NCI-H774 (cell line): ENCODE data around the gene COX6A2.
"Not testable (repeated sequence)": the region's sequence is repeated elsewhere in the genome, so short reads cannot be mapped to it uniquely, and the experiment has no call there.

ENCODE experiments used
- DNase-seq: peaks from one replicate; lab custom pipeline; 2025; lab: John Stamatoyannopoulos, UW

Gene COX6A2

GRCh38 chr16:31438414-31438813 is 10.3 kb upstream of the COX6A2 start:
- DNase-seq, result no peak

GRCh38 chr16:31436221-31437045 is 8.3 kb upstream of the COX6A2 start:
- no peak for DNase-seq

- DNase-seq, result no peak
These were observed 7.4 kb upstream of the COX6A2 start for GRCh38 chr16:31435341-31436220.

- no peak for DNase-seq
These were observed 2.4 kb upstream of the COX6A2 start for GRCh38 chr16:31430380-31431052.

GRCh38 chr16:31429796-31430195 is 1.6 kb upstream of the COX6A2 start:
- no peak for DNase-seq

- DNase-seq, result no peak
These were observed 1.2 kb upstream of the COX6A2 start for GRCh38 chr16:31429314-31429713.

- DNase-seq, result no peak
These were observed 583 bp upstream of the COX6A2 start for GRCh38 chr16:31428638-31429247.

- no peak for DNase-seq
These were observed 500 bp downstream of the COX6A2 start for GRCh38 chr16:31427441-31428278.

- no peak for DNase-seq
These were observed 4.4 kb downstream of the COX6A2 start for GRCh38 chr16:31423801-31424200.

- DNase-seq, result no peak
These were observed 4.9 kb downstream of the COX6A2 start for GRCh38 chr16:31423241-31423640.

- no peak for DNase-seq
These were observed 6.6 kb downstream of the COX6A2 start for GRCh38 chr16:31421587-31421986.

- no peak for DNase-seq
These were observed 8.1 kb downstream of the COX6A2 start for GRCh38 chr16:31420037-31420436.

GRCh38 chr16:31417916-31418315 is 10.2 kb downstream of the COX6A2 start:
- no peak for DNase-seq

- DNase-seq, result not testable (repeated sequence)
These were observed 11.1 kb downstream of the COX6A2 start for GRCh38 chr16:31417036-31417435.

- no peak for DNase-seq
These were observed 11.8 kb downstream of the COX6A2 start for GRCh38 chr16:31416371-31416770.

- DNase-seq, result no peak
These were observed 13.5 kb downstream of the COX6A2 start for GRCh38 chr16:31414706-31415105.

GRCh38 chr16:31413943-31414342 is 14.2 kb downstream of the COX6A2 start:
- DNase-seq, result no peak

- DNase-seq, result no peak
These were observed 14.8 kb downstream of the COX6A2 start for GRCh38 chr16:31413381-31413780.

- DNase-seq, result no peak
These were observed 15.4 kb downstream of the COX6A2 start for GRCh38 chr16:31412750-31413149.

GRCh38 chr16:31411024-31411844 is 16.9 kb downstream of the COX6A2 start:
- DNase-seq, result no peak
